Measurements from ENCODE around the gene ASPRV1. TPM values are rescaled to one million over a fixed set of nuclear protein-coding genes. Genes with fewer than 3 reads are reported as not detected.

The ASPRV1 gene
- total and polyA plus RNA-seq, 11 donors: 0.28 to 1.4 (median 0.58) TPM; not detected in 1

- no peaks in the 10 kb centered on the region for H3K9me3 ChIP-seq
- intact Hi-C loops (cut with DNase I): no loop called here
- no peak for TF ChIP-seq POLR2A (IDR thresholded peaks at IDR 0.05)
- TF ChIP-seq, protein P1, sequence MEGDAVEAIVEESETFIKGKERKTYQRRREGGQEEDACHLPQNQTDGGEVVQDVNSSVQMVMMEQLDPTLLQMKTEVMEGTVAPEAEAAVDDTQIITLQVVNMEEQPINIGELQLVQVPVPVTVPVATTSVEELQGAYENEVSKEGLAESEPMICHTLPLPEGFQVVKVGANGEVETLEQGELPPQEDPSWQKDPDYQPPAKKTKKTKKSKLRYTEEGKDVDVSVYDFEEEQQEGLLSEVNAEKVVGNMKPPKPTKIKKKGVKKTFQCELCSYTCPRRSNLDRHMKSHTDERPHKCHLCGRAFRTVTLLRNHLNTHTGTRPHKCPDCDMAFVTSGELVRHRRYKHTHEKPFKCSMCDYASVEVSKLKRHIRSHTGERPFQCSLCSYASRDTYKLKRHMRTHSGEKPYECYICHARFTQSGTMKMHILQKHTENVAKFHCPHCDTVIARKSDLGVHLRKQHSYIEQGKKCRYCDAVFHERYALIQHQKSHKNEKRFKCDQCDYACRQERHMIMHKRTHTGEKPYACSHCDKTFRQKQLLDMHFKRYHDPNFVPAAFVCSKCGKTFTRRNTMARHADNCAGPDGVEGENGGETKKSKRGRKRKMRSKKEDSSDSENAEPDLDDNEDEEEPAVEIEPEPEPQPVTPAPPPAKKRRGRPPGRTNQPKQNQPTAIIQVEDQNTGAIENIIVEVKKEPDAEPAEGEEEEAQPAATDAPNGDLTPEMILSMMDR (IDR thresholded peaks at IDR 0.05): no peak
- DNase-seq: no peak
- WGBS, 4 donors: 92 to 98% (median 94%) methylated on average over 4 of the region's 4 CpGs
- no peaks in the 10 kb centered on the region for H3K27me3 ChIP-seq
- peaks cover 0 to 53% (median 0%) of the 10 kb centered on the region in 12 donors for H3K4me1 ChIP-seq
- no peak for ATAC-seq
- peak overlapping the region in 1 of 12 donors; percentile 73 for H3K27ac ChIP-seq
- peaks cover 0 to 16% (median 7%) of the 10 kb centered on the region in 9 donors for H3K36me3 ChIP-seq
- H3K4me3 ChIP-seq: no peak overlapping the region
Observed at GRCh38 chr2:69947325-69947931, 14.0 kb downstream of the ASPRV1 start.

GRCh38 chr2:69946351-69947324, 14.8 kb downstream of the ASPRV1 start:
- Histone ChIP-seq H3K36me3 (peaks cover 0 to 24% (median 14%) of the 10 kb centered on the region in 9 donors), H3K27me3 (no peaks in the 10 kb centered on the region), H3K4me3 (no peak overlapping the region), H3K4me1 (peaks cover 0 to 53% (median 0%) of the 10 kb centered on the region in 12 donors), H3K27ac (peak overlapping the region in 1 of 12 donors; percentile 73), H3K9me3 (no peaks in the 10 kb centered on the region)
- intact Hi-C loops (cut with DNase I): no loop called here
- peak; percentile 26 to 47 (median 34) for ATAC-seq
- no peak for TF ChIP-seq POLR2A (IDR thresholded peaks at IDR 0.05)
- TF ChIP-seq, protein P1 (IDR thresholded peaks at IDR 0.05): no peak
- DNase-seq: no peak
- WGBS, 4 donors: 75 to 85% (median 83%) methylated on average over 13 of the region's 13 CpGs

DNA sequence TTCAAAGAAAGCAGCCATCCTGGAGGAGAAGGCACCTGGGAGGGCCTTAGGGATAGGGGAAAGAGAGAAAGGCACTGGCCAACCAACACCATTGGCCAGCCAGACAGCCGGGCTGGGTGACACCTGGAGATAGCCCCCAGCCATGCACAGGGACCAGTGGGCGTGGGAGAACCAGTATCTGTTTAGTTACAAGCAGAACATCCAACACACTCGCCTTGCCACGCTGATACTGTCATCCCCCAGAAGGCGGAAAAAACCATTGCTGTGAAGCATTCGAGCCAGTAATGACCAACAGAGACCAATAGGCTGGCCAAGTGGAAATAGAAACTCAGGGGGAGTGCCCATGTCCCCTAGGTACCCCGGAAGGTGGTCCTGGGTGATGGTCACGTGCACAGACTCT, 15.5 kb downstream of the ASPRV1 start:
- Histone ChIP-seq H3K27me3 (no peaks in the 10 kb centered on the region), H3K36me3 (peaks cover 0 to 31% (median 20%) of the 10 kb centered on the region in 9 donors), H3K9me3 (no peaks in the 10 kb centered on the region), H3K4me1 (peaks cover 0 to 53% (median 0%) of the 10 kb centered on the region in 12 donors), H3K4me3 (no peak overlapping the region), H3K27ac (peak overlapping the region in 1 of 12 donors; percentile 73)
- WGBS, 4 donors: 92 to 93% (median 93%) methylated on average over 8 of the region's 8 CpGs
- DNase-seq: no peak
- intact Hi-C loops (cut with DNase I): no loop called here
- TF ChIP-seq, protein P1 (IDR thresholded peaks at IDR 0.05): no peak
- TF ChIP-seq POLR2A (IDR thresholded peaks at IDR 0.05): no peak
- no peak for ATAC-seq

DNA sequence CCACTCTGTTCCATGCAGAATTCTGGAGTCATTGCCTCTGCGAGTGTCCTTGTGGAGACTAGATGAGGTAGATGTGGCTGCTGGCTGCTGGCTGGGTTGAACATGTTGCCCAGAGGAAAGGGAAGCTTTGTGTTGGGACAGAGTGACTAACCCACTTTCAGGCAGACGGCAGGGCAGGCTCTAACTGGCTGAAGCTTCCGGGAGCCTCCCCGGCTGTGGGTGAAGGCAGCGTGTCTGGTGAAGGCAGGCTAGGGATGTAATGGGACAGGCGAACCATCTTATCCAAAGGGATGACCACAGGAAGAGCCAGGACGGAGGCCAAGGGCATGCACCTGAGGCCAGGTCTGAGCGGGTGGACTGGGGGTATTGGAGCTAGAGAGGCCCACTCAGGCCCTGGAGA, 16.0 kb downstream of the ASPRV1 start:
- ATAC-seq: peak in 2 of 4 donors; percentile 16 to 67
- Histone ChIP-seq H3K9me3 (no peaks in the 10 kb centered on the region), H3K27me3 (no peaks in the 10 kb centered on the region), H3K36me3 (peaks cover 0 to 36% (median 25%) of the 10 kb centered on the region in 9 donors), H3K27ac (peak overlapping the region in 1 of 12 donors; percentile 73), H3K4me1 (peaks cover 0 to 53% (median 0%) of the 10 kb centered on the region in 12 donors), H3K4me3 (no peak overlapping the region)
- TF ChIP-seq POLR2A (IDR thresholded peaks at IDR 0.05): no peak
- TF ChIP-seq, protein P1 (IDR thresholded peaks at IDR 0.05): no peak
- intact Hi-C loops (cut with DNase I): no loop called here
- peak in 1 of 5 donors; percentile 36 for DNase-seq
- WGBS, 4 donors: 85 to 96% (median 92%) methylated on average over 7 to 8 of the region's 8 CpGs
